HepG2 (cell line): Measurements from ENCODE around the gene ANKRD11. TPM values are rescaled to one million over a fixed set of nuclear protein-coding genes. Genes with fewer than 3 reads are reported as not detected.

ENCODE experiments used
- AGO1 ChIP-seq: fragments of 200-400 bp; formaldehyde crosslinking; IDR thresholded peaks from 2 replicates; pipeline ENCODE4 v1.6.1; 2017; ENCODE audit warnings: mild to moderate bottlenecking, low read depth, low read length, moderate library complexity; ENCODE audit not compliant: poor library complexity, severe bottlenecking
- AGO2 ChIP-seq: fragments of 200-400 bp; formaldehyde crosslinking; optimal IDR thresholded peaks from 2 replicates; pipeline ENCODE3; 2017; ENCODE audit warnings: mild to moderate bottlenecking, low read depth, low read length, moderate library complexity
- ARID4A ChIP-seq: sonication (generic); formaldehyde crosslinking; IDR thresholded peaks from 2 replicates; pipeline ENCODE4 v1.5.0; 2020; ENCODE audit warnings: mild to moderate bottlenecking, missing genetic modification reagents, borderline replicate concordance
- BCL3 ChIP-seq: sonication (generic); formaldehyde crosslinking; IDR thresholded peaks from 2 replicates; pipeline ENCODE4 v1.5.1; 2020; ENCODE audit warnings: mild to moderate bottlenecking, missing genetic modification reagents, moderate library complexity
- CHD4 ChIP-seq: fragments of 200-600 bp; sonication (generic); IDR thresholded peaks from 2 replicates; pipeline ENCODE4 v1.7.0; 2017; ENCODE audit warnings: mild to moderate bottlenecking, low read length, borderline replicate concordance
- FOXJ3 ChIP-seq: sonication (generic); formaldehyde crosslinking; IDR thresholded peaks from 2 replicates; pipeline ENCODE4 v1.4.0; 2020; ENCODE audit warnings: missing genetic modification reagents, mild to moderate bottlenecking, borderline replicate concordance
- HOXA3 ChIP-seq: sonication (generic); formaldehyde crosslinking; IDR thresholded peaks from 2 replicates; pipeline ENCODE4 v1.5.0; 2020; ENCODE audit warnings: missing genetic modification reagents
- MLXIP ChIP-seq: sonication (generic); formaldehyde crosslinking; IDR thresholded peaks from 2 replicates; pipeline ENCODE4 v1.9.0; 2021; ENCODE audit warnings: missing genetic modification reagents, borderline replicate concordance
- NR2F6 ChIP-seq, 2 experiments: IDR thresholded peaks; 2 replicates each; pipeline ENCODE4 v1.6.1; 2016; ENCODE audit warnings: antibody characterized with exemption in 1 of 2, mild to moderate bottlenecking in 1 of 2
- PCBP1 ChIP-seq: fragments of 200-400 bp; formaldehyde crosslinking; IDR thresholded peaks from 2 replicates; pipeline ENCODE4 v1.6.1; 2017; ENCODE audit warnings: mild to moderate bottlenecking, low read depth, low read length, borderline replicate concordance
- RARA ChIP-seq: IDR thresholded peaks from 2 replicates; pipeline ENCODE4 v1.6.1; 2016; ENCODE audit warnings: missing genetic modification reagents, missing compliant biosample characterization
- ZFY ChIP-seq: sonication (generic); formaldehyde crosslinking; IDR thresholded peaks from 2 replicates; pipeline ENCODE4 v1.4.0; 2020; ENCODE audit warnings: missing genetic modification reagents
- ZNF138 ChIP-seq: sonication (generic); formaldehyde crosslinking; IDR thresholded peaks from 2 replicates; pipeline ENCODE4 v1.5.0; 2020; ENCODE audit warnings: mild to moderate bottlenecking, low read depth, missing genetic modification reagents
- ZNF225 ChIP-seq: sonication (generic); formaldehyde crosslinking; IDR thresholded peaks from 2 replicates; pipeline ENCODE4 v1.4.0; 2020; ENCODE audit warnings: mild to moderate bottlenecking, missing genetic modification reagents
- ZNF354B ChIP-seq: sonication (generic); formaldehyde crosslinking; IDR thresholded peaks from 2 replicates; pipeline ENCODE4 v1.8.0; 2022; ENCODE audit warnings: mild to moderate bottlenecking, missing genetic modification reagents
- ZSCAN31 ChIP-seq: sonication (generic); formaldehyde crosslinking; IDR thresholded peaks from 2 replicates; pipeline ENCODE4 v1.5.0; 2020; ENCODE audit warnings: low read depth, mild to moderate bottlenecking, missing genetic modification reagents
- polyA plus RNA-seq, 8 experiments: library from polyadenylated mRNA; depleted of rRNA in 3 of 8; stranded (reverse) in 7 of 8; unstranded in 1 of 8; fragments of >200 nt; fragmentation: Illumina TruSeq in 4 of 8; extraction: Trizol in 4 of 8; gene quantifications; 2 replicates each; pipeline versions ENCODE4 v1.2.1 to v1.2.3, GENCODE V29; 2011 to 2016; ENCODE audit warnings: low read depth in 4 of 8, missing spikeins in 1 of 8, mixed read lengths in 1 of 8; ENCODE audit not compliant: insufficient read depth in 1 of 8
- total RNA-seq, 5 experiments: library from RNA; depleted of rRNA; stranded (reverse); fragments of >200 nt; fragmentation: Illumina TruSeq; extraction: Trizol; gene quantifications; 2 replicates each; pipeline ENCODE4 v1.2.3, GENCODE V29; 2016; ENCODE audit warnings: low read depth in 1 of 5

Gene ANKRD11
- total and polyA plus RNA-seq, 2 of the 13 experiments (the other 11 are each of a cell fraction or from before 2014, with no cell fraction given) = 21.4 to 38.4 TPM

- TF ChIP-seq NR2F6 (IDR thresholded peaks at IDR 0.05) = peak; percentile 53
- TF ChIP-seq NR2F6 (CRISPR knock-in tag; IDR thresholded peaks at IDR 0.05) = peak; percentile 47
- peak; percentile 81; the same call in 1 of the 2 replicates for TF ChIP-seq ZSCAN31
- 0 out of 2 replicates have a peak, but pooled peaks have one; percentile 49 for TF ChIP-seq FOXJ3 (CRISPR knock-in tag)
- TF ChIP-seq MLXIP = no peak
- TF ChIP-seq CHD4 = peak; percentile 35; the same call in 1 of the 2 replicates
- TF ChIP-seq ZNF354B (CRISPR knock-in tag) = no peak
- no peak for TF ChIP-seq AGO1
- TF ChIP-seq HOXA3 (CRISPR knock-in tag) = peak; percentile 70
- TF ChIP-seq ZNF225 = no peak
- TF ChIP-seq PCBP1 = no peak
- no peak for TF ChIP-seq ZNF138
- TF ChIP-seq RARA (CRISPR knock-in tag) = peak; percentile 93
- TF ChIP-seq ARID4A (CRISPR knock-in tag) = peak; percentile 46; the same call in 1 of the 2 replicates
- peak; percentile 28; the same call in 1 of the 2 replicates for TF ChIP-seq ZFY (CRISPR knock-in tag)
- 0 out of 2 replicates have a peak, but pooled peaks have one; percentile 24 for TF ChIP-seq BCL3 (CRISPR knock-in tag)
- no peak for TF ChIP-seq AGO2
These were observed 144.7 kb downstream of the ANKRD11 start (continued) for GRCh38 chr16:89345642-89346150.
